Mucosa of rectum (tissue), 2 donors: Measurements from ENCODE around the gene UBE3C.

Experiments used
- H3K27ac ChIP-seq, 2 donors: one replicate each; pipeline ENCODE4 v1.7.0; 2013; ENCODE audit warnings: inconsistent platforms in 2 of 2, low read depth in 2 of 2, low read length in 2 of 2
- H3K27me3 ChIP-seq, 2 donors: one replicate each; pipeline ENCODE4 v1.7.0; 2013; ENCODE audit warnings: low read length in 2 of 2; ENCODE audit not compliant: control insufficient read depth in 2 of 2, insufficient read depth in 2 of 2
- H3K36me3 ChIP-seq, 2 donors: one replicate each; pipeline ENCODE4 v1.7.0; 2013; ENCODE audit warnings: low read length in 2 of 2; ENCODE audit not compliant: control insufficient read depth in 2 of 2, insufficient read depth in 2 of 2
- H3K4me1 ChIP-seq, 2 donors: one replicate each; pipeline ENCODE4 v1.7.0; 2013; ENCODE audit warnings: low read length in 2 of 2, mild to moderate bottlenecking in 1 of 2; ENCODE audit not compliant: control insufficient read depth in 2 of 2, insufficient read depth in 2 of 2
- H3K4me3 ChIP-seq, 2 donors: one replicate each; pipeline ENCODE4 v1.7.0; 2013; ENCODE audit warnings: low read length in 2 of 2
- H3K9ac ChIP-seq, 2 donors: one replicate each; pipeline ENCODE4 v1.7.0; 2013; ENCODE audit warnings: low read length in 2 of 2, low read depth in 1 of 2, mild to moderate bottlenecking in 1 of 2
- H3K9me3 ChIP-seq, 2 donors: one replicate each; pipeline ENCODE4 v1.7.0; 2013; ENCODE audit warnings: low read length in 2 of 2; ENCODE audit not compliant: control insufficient read depth in 2 of 2
- donor health status: healthy.
- donor health status: Normal muscosa, but diverticular disease.

UBE3C gene

GRCh38 chr7:157224627-157225026 lies 85.9 kb downstream of the UBE3C start:
- Histone ChIP-seq H3K4me1 (no peaks in the 10 kb centered on the region), H3K27ac (no peak overlapping the region), H3K27me3 (no peaks in the 10 kb centered on the region), H3K9ac (no peak overlapping the region), H3K9me3 (no peaks in the 10 kb centered on the region), H3K4me3 (no peak overlapping the region), H3K36me3 (peaks cover 37 to 41% of the 10 kb centered on the region in 2 donors)

GRCh38 chr7:157228864-157229422 lies 90.2 kb downstream of the UBE3C start:
- no peaks in the 10 kb centered on the region for H3K9me3 ChIP-seq
- H3K27me3 ChIP-seq: no peaks in the 10 kb centered on the region
- no peak overlapping the region for H3K27ac ChIP-seq

DNA sequence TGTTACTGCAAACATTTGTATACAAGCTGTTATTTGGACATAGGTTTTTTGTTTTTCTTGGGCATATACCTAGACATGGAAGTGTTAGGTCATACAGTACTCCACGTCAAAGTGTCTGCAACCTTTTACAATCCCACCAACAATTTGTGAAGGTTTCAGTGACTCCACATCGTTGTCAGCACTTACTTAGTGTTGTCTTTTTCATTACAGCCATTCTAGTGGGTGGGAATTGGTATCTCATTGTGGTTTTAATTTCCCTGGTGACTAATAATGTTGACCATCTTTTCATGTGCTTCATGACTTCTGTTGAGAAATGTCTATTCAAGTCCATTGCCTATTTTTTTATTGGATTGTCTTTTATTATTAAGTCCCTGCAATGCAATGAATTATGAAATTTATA lies 95.0 kb downstream of the UBE3C start:
- Histone ChIP-seq H3K27ac (no peak overlapping the region), H3K9me3 (no peaks in the 10 kb centered on the region), H3K36me3 (peaks cover 26 to 53% of the 10 kb centered on the region in 2 donors)

More at GRCh38 chr7:157228864-157229422, 90.2 kb downstream of the UBE3C start:
- Histone ChIP-seq H3K36me3 (peaks cover 46 to 52% of the 10 kb centered on the region in 2 donors), H3K4me1 (no peaks in the 10 kb centered on the region), H3K9ac (no peak overlapping the region), H3K4me3 (no peak overlapping the region)

DNA sequence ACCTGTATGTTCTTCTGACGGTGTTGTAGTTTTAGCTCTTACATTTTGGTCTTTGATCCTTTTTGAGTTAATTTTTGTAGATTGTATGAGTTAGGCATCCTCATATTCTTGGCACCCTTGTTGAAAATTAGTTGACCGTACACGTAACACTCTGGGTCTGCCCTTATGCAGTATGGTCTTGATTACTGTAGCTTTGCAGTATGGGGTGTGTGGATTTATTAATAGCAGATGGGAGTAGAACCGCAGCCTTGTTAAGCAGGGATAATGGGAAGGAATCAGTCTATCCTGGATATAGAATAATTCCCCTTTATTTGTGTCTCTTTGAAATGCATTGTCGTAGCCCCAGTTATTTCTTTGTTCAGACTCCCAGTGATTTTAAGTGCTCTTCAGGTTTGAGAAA lies 95.5 kb downstream of the UBE3C start:
- Histone ChIP-seq H3K4me1 (no peaks in the 10 kb centered on the region), H3K9me3 (no peaks in the 10 kb centered on the region), H3K9ac (no peak overlapping the region), H3K27me3 (no peaks in the 10 kb centered on the region), H3K36me3 (peaks cover 28 to 49% of the 10 kb centered on the region in 2 donors), H3K4me3 (no peak overlapping the region), H3K27ac (no peak overlapping the region)

More for the DNA sequence above, 95.0 kb downstream of the UBE3C start:
- Histone ChIP-seq H3K4me3 (no peak overlapping the region), H3K4me1 (no peaks in the 10 kb centered on the region), H3K9ac (no peak overlapping the region), H3K27me3 (no peaks in the 10 kb centered on the region)

- Histone ChIP-seq H3K9ac (no peak overlapping the region), H3K4me3 (no peak overlapping the region), H3K36me3 (peaks cover 28 to 49% of the 10 kb centered on the region in 2 donors), H3K27ac (no peak overlapping the region), H3K9me3 (no peaks in the 10 kb centered on the region), H3K27me3 (no peaks in the 10 kb centered on the region), H3K4me1 (no peaks in the 10 kb centered on the region)
Observed at GRCh38 chr7:157235357-157236333, 96.9 kb downstream of the UBE3C start.

- no peak overlapping the region for H3K9ac ChIP-seq
- no peak overlapping the region for H3K4me3 ChIP-seq
- no peaks in the 10 kb centered on the region for H3K27me3 ChIP-seq
- H3K9me3 ChIP-seq: no peaks in the 10 kb centered on the region
- no peak overlapping the region for H3K27ac ChIP-seq
- no peaks in the 10 kb centered on the region for H3K4me1 ChIP-seq
- H3K36me3 ChIP-seq: peaks cover 15 to 38% of the 10 kb centered on the region in 2 donors
Observed at GRCh38 chr7:157238087-157238486, 99.4 kb downstream of the UBE3C start.

DNA sequence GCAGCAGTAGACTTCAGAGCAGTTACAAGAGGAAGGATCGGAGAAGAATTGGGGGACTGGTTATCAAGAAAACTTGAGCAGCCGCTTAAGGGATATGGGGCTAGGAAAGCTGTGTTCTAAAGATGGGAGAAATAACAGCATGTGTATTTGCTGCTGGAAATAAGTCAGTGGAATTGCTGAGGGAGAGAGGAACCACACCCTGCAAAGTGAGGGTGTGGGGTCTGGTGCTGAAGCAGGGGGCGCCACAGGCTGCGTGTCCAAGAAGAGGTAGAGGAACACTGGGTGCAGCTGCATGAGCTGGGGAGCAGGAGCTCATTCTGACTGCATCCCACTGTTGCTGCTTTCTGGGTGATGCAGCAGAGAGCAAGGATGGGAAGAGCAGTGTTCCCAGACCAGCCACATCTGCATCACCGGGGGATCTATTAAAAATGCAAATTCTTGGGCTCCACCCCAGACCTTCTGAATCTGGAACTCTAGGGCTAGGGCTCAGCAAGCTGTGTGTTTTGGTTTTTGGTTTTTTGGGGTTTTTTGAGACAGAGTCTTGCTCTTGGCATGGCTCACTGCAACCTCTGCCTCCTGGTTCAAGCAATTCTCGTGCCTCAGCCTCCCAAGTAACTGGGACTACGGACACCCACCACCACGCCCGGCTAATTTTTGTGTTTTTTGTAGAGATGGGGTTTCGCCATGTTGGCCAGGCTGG lies 101.0 kb downstream of the UBE3C start:
- Histone ChIP-seq H3K27me3 (no peaks in the 10 kb centered on the region), H3K4me3 (no peak overlapping the region), H3K9me3 (no peaks in the 10 kb centered on the region), H3K27ac (no peak overlapping the region), H3K9ac (no peak overlapping the region), H3K4me1 (no peaks in the 10 kb centered on the region), H3K36me3 (peaks cover 9 to 24% of the 10 kb centered on the region in 2 donors)

- H3K9me3 ChIP-seq: no peaks in the 10 kb centered on the region
- H3K27ac ChIP-seq: no peak overlapping the region
- no peaks in the 10 kb centered on the region for H3K4me1 ChIP-seq
- no peak overlapping the region for H3K9ac ChIP-seq
- H3K27me3 ChIP-seq: no peaks in the 10 kb centered on the region
- H3K36me3 ChIP-seq: peaks cover 12 to 21% of the 10 kb centered on the region in 2 donors
- no peak overlapping the region for H3K4me3 ChIP-seq
Observed at GRCh38 chr7:157241631-157242030, 102.9 kb downstream of the UBE3C start.

- Histone ChIP-seq H3K36me3 (peaks cover 18 to 26% of the 10 kb centered on the region in 2 donors), H3K4me1 (no peaks in the 10 kb centered on the region), H3K4me3 (no peak overlapping the region), H3K9ac (no peak overlapping the region), H3K27ac (no peak overlapping the region), H3K9me3 (no peaks in the 10 kb centered on the region), H3K27me3 (no peaks in the 10 kb centered on the region)
Observed at GRCh38 chr7:157244516-157245294, 106.0 kb downstream of the UBE3C start.
